Myocyte (in vitro differentiated cells): ENCODE data around the gene SIL1. TPM values are rescaled to one million over a fixed set of nuclear protein-coding genes. Genes with fewer than 3 reads are reported as not detected.
A peak's percentile ranks its signal among the peaks of the same experiment; 100 is the strongest.
"Not testable (repeated sequence)": the region's sequence is repeated elsewhere in the genome, so short reads cannot be mapped to it uniquely, and the experiment has no call there.

Experiments used
- DNase-seq: peaks from one replicate; pipeline ENCODE4 v3.0.0-alpha.2; 2012; ENCODE audit warnings: low read depth
- total RNA-seq: library from RNA; depleted of rRNA; stranded (reverse); fragments of >200 nt; gene quantifications from 2 replicates; pipeline ENCODE4 v1.2.3, GENCODE V29; 2014

Gene SIL1
- total RNA-seq, 1 donor from 2014 or later = 53.2 TPM

DNA sequence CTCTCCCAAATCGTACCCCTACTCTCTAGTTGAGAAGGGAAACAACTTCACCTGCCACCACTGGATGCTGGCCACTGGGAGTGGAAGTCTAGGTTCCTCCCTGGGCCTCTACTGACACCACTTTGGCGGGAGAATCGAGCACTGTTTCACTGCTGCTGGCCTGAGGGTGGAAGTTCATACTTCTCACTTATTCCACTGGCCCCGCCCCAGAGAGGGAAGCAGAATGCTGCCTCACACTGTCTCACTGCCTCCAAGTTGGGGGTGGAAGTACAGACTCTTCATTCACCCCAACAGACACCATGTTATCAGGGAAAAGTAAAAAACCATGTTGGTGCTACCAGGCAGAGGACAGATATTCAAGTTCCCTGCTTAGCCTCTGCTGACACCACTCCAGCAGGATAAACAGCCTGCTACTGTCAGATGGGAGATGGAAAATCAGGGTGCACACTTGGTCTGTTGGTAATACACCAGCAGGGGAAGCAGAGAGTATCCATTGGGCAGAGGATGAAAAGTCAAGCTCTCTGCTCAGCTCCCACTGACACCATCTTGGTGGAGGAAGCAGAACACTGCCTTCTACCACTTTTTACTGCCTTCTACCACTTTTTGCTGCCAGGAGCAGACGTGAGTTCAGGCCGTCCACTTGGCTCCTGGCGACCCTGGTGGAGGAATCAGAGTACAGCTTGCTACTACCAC lies 159.4 kb downstream of the SIL1 start:
- DNase-seq = no peak

DNA sequence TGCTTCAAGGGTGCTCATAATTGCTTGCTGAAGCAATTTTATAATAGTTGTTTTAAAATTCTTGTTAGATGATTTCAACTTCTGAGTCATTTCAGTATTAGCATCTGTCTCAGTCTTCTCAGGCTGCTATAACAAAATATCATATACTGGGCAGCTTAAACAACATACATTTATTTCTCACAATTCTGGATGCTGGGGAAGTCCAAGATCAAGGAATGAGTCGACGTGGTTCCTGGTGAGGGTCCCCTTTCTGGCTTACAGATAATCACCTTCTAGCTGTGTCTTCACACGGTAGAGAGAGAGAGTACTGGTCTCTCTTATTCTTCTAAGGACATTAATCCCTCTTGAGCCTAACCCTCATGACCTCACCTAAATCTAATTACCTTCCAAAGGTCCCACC lies 160.4 kb downstream of the SIL1 start:
- DNase-seq = no peak

DNA sequence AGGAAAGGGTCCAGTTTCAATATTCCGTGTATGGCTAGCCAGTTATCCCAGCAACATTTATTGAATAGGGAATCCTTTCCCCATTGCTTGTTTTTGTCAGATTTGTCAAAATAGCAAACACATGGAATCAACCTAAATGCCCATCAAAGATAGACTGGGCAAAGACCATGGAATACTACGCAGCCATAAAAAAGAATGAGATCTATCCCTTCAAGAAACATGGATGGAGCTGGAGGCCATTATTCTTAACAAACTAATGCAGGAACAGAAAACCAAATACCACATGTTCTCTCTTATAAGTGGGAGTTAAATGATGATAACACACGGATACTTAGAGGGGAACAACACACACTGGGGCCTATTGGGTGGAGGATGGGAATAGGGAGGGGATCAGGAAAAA lies 161.8 kb downstream of the SIL1 start:
- DNase-seq = not testable (repeated sequence)

DNA sequence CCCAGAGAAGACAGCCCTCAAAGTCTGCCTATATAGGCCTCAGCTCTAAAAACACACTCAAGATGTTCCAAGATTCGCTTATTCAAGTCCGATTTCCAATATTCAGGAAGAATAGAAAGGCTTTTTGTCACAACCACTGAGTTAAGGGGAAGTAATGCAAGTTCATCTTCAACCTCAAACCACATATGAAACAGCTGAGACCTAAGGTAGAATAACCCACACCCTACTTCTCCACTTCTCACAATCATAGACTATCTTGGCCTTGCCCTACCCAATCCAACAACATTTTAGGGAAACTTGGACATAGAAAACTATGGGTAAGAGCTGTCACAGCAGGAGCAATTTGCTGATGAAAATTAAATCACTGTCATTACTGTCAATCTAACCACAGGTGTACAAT lies 171.0 kb downstream of the SIL1 start:
- peak; percentile 87 for DNase-seq

DNA sequence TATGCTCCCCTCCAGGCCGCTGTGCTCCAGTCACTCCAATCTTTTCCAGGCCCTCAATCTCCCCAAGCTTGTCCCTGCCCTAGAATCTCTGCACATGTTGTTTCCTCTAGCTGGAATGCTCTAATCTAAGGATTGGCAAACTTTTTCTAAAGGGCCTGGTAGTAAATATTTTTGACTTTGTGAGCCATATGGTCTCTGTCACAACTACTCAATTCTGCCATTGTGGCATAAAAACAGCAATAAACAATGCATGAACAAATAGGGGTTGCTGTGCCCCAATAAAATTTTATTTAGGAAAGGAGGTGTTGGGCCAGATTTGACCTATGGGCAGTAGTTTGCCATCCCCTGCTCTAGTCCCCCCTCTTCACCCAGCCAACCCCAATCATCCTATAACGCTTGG lies 172.5 kb downstream of the SIL1 start:
- DNase-seq = no peak

DNA sequence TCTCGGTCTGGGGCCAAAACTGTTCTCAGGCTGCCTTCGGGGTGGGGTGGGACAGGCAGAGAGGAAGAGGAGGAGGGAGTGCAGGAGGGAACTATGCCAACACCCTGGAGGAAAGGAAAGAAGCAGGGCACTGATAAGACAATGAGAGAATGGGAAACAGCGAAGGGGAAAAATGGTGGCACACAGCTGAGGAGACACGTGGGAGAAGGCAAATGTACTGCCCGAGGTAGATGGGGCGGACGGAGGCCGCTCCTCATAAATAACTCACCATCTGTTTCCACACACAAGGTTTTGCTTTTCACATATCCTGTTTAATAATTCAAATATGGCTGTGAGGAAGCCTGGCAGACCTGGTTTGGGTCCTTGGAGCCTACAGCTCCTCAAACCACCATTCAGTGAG lies 174.9 kb downstream of the SIL1 start:
- no peak for DNase-seq

DNA sequence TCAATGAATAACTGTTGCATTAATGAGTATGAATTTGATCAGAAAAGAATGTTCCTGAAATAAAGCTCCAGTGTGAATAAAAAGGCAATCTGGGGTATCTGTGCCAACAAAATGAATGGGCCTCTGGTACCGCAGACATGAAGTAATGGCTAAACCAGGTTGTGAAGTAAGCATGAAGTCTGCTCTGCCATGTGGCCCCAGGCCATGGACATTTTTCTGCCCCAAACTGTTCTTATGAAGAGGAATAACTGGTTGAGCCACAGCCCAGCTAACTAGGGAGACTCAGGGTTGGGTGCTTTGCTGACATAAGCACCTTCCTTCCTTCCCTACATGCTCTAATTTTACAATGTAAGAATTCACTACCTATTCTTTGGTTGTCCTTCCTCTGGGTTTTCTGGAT lies 175.6 kb downstream of the SIL1 start:
- DNase-seq = peak; percentile 22

DNA sequence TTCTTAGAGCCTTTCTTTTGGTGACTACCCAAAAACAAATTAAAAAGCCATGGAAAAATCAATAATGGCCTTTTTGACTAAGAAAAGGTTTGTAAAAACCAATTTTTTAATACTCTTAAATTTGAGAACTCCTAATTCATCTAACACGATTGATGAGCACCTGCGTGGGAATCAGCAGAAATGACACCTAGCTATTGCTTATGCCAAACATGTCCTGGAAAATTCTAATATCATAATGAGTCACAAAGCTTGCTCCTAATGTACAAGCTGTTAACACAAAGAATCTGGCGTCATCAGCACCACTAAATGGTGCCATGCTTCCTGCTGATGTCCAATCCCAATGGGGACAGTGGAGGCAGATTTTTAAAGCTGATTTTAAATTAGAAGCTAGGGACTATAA lies 176.8 kb downstream of the SIL1 start:
- no peak for DNase-seq

DNA sequence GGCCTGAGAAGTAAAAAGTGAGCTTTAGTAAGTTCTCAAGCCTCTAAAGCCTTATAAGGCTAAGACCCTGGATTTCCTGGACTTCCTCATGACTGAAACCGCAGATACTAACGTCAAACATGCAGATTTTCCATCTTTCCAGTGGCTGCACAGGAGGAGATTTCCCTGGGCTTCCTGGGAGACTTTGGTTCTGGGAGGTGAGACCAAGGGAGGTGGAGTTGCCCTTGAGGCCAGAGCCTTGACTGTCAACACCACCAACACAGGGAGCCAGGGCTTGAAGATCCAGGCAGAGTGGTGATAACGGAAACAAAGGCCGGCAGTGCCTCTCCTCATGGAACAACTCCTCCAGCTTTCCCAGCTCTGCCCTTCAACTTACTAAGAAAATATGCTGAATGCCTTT lies 178.3 kb downstream of the SIL1 start:
- no peak for DNase-seq

DNA sequence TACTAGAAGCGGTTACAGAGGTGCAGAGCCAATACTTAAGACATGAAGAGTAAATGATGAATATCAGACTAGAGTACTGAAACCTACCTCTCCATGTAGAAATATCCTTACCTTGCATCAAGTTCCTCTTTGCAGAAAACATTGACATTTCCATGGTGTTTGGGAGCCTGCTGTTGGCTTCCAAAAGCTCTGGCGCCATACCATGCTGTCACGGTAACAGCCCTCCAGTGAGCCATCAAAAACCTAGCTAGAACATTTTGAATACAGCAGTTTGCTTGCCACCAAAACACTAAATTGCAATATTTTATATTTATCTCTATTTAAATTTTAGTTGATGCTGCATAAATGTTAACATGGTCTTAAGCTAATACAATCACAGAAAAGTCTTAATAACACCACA lies 179.0 kb downstream of the SIL1 start:
- no peak for DNase-seq

DNA sequence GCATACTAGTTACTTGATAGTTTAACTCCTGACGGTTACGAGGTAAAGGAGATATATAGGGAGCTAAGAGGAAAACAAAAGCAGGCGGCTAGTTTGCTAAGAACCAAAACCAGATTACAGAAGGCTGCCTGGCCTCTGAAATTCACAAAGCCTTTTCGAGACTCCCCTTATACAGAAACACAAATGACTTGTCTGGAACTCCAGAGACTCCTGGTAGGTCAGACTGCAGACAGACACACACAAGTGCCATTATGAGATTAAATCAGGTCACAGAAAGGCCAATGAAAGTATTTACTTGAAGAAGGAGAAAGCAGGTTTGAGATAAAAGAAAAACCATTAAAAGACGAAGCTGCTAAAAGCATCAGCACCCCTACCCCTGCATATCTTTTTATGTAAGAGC lies 180.5 kb downstream of the SIL1 start:
- DNase-seq = no peak

DNA sequence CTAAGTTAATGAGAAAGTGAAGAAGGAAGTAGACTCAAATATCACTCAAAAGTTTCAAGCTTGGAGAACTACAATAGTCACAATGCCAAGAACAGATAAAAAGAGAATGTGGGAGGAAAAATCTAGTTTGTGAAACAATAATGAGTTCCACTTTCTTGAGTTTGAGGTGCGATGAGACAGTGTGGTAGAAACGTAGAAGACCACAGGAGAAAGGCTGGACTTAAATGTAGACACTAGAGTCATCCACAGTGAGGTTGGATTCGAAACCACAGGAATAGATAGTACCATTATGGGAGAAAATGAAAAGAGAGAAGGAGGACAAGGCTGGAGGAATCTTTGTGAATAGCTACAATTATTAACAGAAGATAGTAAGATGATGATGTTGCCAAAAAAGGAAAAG lies 182.0 kb downstream of the SIL1 start:
- DNase-seq = no peak

DNA sequence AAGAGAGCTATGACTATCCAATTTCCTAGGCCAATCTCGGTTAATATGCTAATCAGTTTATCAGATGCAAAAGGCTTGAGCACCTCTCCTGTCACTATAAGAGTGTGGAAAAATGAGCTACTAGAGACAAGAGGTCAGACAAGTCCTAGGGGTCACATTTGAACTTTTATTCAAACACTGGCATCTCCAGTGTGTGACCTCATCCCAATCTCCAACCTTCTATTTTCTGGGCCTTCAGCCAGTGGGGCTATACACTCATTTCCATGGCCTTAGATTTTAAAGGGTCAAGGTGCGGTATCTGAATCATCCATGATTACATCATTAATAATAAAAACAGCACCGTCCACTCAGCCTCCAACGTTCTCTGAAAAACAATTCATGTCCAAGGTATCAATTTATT lies 183.4 kb downstream of the SIL1 start:
- peak; percentile 29 for DNase-seq

DNA sequence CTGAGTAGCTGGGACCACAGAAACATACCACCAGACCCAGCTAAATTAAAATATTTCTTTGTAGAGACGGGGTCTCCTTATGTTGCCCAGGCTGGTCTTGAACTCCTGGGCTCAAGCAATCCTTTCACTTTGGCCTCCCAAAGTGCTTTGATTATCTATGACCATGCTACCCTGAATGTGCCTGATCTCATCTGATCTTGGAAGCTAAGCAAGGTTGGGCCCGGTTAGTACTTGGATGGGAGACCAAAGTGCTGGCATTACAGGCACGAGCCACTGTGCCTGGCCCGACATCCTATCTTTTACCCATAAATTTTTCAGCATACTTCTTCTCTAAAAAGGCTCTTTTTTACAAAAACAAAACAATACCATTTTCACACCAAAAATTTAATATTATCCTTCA lies 186.0 kb downstream of the SIL1 start:
- no peak for DNase-seq

DNA sequence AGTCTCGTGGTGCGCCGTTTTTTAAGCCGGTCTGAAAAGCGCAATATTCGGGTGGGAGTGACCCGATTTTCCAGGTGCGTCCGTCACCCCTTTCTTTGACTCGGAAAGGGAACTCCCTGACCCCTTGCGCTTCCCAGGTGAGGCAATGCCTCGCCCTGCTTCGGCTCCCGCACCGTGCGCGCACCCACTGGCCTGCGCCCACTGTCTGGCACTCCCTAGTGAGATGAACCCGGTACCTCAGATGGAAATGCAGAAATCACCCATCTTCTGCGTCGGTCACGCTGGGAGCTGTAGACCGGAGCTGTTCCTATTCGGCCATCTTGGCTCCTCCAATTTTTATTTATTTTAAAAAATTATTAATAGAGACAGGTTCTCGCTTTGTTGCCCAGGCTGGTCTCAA lies 187.0 kb downstream of the SIL1 start:
- not testable (repeated sequence) for DNase-seq

DNA sequence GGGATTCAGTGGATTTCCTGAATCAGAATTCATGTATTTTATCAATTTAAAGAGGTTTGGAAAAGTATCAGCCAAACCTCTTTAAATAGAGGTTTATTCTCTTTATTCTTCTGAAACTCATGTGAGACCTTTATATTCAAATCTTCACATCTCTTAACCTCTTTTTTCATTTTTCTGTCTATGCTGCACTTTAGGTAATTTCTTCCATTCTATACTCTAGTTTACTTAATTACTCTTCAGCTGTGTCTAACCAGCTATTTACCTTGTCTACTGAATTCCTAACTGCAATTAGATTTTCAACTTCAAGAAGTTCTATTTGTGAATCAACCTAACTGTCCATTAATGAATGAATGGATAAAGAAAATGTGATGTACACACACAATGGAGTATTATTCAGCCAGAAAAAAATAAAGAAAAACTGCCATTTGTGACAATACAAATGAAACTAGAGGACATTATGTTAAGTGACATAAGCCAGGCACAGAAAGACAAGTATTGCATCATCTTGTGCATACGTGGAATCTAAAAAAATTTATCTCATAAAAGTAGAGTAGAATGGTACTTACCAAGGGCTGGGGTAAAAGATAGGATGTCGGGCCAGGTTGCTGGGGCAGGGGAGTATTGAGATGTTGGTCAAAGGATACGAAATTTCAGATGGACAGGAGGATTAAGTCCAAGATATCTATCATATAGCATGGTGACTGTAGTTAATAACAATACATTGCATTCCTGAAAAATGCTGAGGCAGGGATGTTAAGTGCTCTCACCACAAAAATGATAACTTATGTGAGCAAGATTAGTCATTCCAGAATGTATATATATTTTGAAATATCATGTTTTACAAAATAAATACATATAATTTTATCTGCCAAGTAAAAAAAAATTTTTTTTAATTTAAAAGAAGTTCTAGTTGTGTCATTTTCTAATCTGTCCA lies 193.5 kb downstream of the SIL1 start:
- no peak for DNase-seq

DNA sequence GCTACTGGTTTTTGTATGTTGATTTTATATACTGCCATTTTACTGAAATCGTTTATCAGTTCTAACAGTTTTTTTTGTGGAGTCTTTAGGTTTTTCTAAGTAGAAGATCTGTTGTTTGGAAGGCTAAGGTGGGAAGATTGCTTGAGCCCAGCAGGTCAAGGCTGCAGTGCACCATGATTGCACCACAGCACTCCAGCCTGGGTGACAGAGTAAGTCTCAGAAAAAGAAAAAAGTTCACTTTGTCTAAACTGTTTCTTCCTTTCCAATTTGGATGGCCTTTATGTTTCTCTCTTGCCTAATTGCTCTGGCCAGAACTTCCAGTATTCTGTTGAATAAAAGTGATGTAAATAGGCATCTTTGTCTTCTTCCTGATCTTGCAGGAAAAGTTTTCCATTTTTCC lies 198.5 kb downstream of the SIL1 start:
- DNase-seq = no peak

DNA sequence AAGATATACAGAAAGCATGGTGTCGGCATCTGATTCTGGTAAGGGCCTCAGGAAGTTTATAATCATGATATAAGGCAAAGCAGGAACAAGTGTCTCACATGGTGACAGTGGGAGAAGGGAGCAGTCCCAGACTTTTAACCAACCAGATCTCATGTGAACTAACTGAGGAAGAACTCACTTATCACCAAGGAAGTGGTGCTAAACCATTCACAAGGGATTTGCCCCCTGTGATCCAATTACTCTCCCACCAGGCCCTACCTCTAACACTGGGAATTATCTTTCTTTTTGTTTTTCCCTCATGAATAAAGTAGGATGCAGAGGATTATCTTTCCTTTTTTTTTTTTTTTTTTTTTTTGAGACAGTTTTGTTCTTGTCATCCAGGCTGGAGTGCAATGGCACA lies 199.6 kb downstream of the SIL1 start:
- no peak for DNase-seq

DNA sequence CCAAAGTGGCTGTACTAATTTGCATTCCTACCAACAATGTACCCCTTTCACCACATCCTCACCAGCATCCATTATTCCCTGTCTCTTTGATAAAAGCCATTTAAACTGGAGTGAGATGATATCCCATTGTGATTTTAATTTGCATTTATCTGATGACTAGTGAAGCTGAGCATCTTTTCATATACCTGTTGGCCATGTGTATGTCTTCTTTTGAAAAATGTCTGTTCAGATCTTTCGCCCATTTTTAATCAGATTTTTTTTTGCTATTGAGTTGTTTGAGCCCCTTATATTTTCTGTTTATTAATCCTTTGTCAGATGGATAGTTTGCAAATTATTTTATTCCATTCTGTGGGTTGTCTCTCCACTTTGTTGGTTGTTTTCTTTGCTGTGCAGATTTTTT lies 202.0 kb downstream of the SIL1 start:
- DNase-seq = no peak

DNA sequence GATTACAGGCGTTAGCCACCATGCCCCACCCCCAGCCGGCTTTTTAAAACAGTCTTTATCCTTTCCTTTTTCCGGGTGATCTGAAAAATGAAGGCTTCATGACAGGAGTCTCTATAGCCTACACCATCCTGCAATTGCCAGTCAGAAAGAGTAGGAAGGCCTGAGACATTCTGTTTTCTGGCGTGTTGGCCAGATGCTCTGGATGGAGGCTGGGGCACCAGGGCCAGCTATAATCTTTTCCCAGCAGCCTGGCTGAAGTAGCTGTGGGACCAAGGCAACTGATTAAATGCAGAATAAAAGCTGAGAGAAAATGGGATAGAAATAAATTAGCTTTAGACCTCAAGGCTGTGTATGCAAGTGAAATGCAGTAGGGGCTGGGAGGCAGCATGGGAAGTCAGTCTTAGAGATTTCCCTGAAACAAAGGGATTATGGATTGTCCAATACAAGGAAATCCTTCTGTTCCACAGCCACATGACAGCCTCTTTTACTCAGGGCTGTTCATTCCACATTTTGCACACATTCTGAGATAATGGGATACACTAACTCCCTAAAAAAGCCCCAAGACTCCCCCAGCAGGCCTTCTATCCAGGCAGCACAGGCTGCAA lies 207.1 kb downstream of the SIL1 start:
- DNase-seq = no peak

DNA sequence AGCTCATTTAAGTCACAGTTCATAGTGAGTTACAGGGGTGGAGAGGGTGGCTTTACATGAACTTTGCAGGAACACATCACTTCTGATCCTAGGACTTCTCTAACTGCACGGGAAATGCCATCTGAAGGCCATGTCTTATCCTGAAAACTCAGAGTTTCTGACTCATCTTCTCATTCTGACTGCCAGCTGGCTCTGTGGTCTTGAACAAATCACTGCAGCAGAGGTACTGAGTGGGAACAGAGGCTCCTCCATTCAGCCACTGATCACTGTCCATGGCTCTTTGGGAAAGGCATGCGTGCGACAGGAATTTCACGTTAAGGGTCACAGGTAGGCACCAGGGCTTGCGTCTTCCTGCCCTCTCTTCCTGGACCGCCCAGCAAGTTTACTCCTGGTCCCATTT lies 208.4 kb downstream of the SIL1 start:
- peak; percentile 80 for DNase-seq

DNA sequence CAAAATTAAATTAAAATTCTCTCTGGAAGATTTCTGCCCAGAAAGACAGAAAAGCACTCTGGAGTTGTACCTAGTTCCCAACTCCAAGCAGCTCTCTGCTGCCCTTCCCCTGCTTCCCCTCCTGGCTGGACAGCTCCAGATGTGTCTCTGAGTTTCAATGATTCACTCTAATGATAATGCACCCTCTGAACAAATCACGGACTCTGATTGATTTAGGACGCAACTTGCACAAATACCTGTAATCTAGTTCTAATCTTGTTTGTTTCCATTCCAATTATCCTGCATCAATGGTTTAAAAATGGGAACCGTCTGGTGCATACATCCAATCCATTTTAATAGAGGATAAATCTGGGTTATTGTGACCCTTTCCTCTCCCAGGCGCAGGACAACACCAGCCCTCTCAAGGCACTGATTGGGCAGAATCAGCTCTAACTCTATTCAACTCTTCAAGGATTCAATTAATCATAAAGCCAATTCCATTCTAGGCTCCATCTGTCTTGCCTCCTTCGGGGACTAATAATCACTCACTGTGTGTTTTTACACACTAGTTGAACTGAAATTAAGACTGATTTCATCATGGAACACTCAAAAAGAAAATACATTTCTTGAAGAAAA lies 211.9 kb downstream of the SIL1 start:
- no peak for DNase-seq
